ENCODE measurements around the gene USP32. TPM values are rescaled to one million over a fixed set of nuclear protein-coding genes. Genes with fewer than 3 reads are reported as not detected.

USP32 gene
- polyA plus RNA-seq, 3 donors: 10.1 to 26.6 (median 16.6) TPM

DNA sequence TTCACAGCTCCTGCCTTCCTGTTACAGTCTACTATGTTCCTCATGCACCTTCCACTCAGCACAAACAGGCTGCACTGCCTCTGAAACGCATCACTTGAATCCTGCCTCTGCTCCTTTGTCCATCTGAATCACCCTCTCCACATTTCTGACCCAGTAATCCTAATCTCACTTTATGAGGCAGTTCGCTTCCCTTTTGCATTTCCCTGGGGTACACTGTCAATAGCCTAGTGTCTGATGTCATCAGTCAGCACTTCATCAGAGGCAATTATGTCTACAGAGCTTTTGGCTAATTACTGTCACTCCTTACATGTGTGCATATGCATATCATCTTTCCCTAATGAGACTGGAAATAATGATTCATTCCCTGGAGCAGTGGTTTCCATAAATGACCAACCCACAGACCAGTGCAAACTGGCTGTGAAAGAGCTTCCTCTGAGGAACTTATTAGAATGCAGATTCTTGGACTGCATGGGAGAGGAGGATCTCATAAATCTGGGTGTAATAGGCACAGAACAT is 218.6 kb downstream of the USP32 start:
- Histone ChIP-seq H4K20me1 (ENCODE audit: insufficient read depth, low read length) (no peaks in the 10 kb centered on the region), H3K4me2 (replicated peaks; ENCODE audit: extremely low read depth, low read length, poor library complexity, severe bottlenecking) (no peak overlapping the region), H3K4me1 (ENCODE audit: control insufficient read depth in 1 of 2, insufficient read depth in 2 of 2, low read length in 2 of 2) (peaks cover 12 to 16% of the 10 kb centered on the region in 2 donors), H3K79me2 (ENCODE audit: insufficient read depth, low read length) (no peaks in the 10 kb centered on the region), H3K27me3 (ENCODE audit: control insufficient read depth in 2 of 2, insufficient read depth in 2 of 2, low read length in 2 of 2) (no peaks in the 10 kb centered on the region), H2AFZ (ENCODE audit: insufficient read depth, low read depth, low read length, poor library complexity, severe bottlenecking) (no peak overlapping the region), H3K36me3 (replicated peaks in 1 of 2; ENCODE audit: control insufficient read depth in 1 of 2, insufficient read depth in 2 of 2, low read length in 2 of 2) (peaks cover 14 to 23% of the 10 kb centered on the region in 2 donors), H3K4me3 (replicated peaks in 1 of 3; ENCODE audit: low read depth in 2 of 3, low read length in 3 of 3) (no peak overlapping the region), H3K9me3 (replicated peaks in 1 of 2; ENCODE audit: control insufficient read depth in 1 of 2, insufficient read depth in 1 of 2, low read length in 2 of 2) (no peaks in the 10 kb centered on the region), H3K9ac (ENCODE audit: insufficient read depth, low read length, poor library complexity, severe bottlenecking) (no peak overlapping the region), H3K27ac (ENCODE audit: low read depth in 1 of 2, low read length in 2 of 2) (no peak overlapping the region)
- peaks cover 19 to 24% of the 10 kb centered on the region in 2 donors for H3K36me3 Mint-ChIP-seq
- no peak for DNase-seq
- no peak overlapping the region for H3K4me3 Mint-ChIP-seq
- no peak overlapping the region for H3K27ac Mint-ChIP-seq
- intact Hi-C loops (cut with micrococcal nuclease): no loop called here
- H3K27me3 Mint-ChIP-seq (ENCODE audit: low read depth in 3 of 3): no peaks in the 10 kb centered on the region
- peaks cover 0 to 7% (median 0%) of the 10 kb centered on the region in 7 donors for H3K9me3 Mint-ChIP-seq
- TF ChIP-seq, protein P1, sequence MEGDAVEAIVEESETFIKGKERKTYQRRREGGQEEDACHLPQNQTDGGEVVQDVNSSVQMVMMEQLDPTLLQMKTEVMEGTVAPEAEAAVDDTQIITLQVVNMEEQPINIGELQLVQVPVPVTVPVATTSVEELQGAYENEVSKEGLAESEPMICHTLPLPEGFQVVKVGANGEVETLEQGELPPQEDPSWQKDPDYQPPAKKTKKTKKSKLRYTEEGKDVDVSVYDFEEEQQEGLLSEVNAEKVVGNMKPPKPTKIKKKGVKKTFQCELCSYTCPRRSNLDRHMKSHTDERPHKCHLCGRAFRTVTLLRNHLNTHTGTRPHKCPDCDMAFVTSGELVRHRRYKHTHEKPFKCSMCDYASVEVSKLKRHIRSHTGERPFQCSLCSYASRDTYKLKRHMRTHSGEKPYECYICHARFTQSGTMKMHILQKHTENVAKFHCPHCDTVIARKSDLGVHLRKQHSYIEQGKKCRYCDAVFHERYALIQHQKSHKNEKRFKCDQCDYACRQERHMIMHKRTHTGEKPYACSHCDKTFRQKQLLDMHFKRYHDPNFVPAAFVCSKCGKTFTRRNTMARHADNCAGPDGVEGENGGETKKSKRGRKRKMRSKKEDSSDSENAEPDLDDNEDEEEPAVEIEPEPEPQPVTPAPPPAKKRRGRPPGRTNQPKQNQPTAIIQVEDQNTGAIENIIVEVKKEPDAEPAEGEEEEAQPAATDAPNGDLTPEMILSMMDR (IDR thresholded peaks at IDR 0.05): no peak
- H3K4me1 Mint-ChIP-seq: peaks cover 21% of the 10 kb centered on the region
- WGBS (ENCODE audit: insufficient coverage): 89% methylated on average over 2 of the region's 2 CpGs

DNA sequence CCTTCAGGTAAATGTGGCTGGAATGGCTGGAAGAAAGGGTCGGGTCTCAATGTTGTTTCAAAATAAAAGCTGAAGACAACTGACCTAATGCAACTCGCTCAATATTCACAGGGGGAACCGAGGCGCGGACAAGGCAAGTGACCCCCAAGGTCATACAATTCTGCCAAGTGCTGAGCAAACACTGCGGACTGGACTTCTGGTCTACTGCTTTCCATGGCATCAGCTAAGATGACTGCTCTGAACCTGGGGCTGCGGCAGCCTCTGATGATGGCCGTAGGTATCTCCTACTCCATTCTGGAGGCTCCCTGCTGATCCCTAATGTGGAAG is 220.2 kb downstream of the USP32 start:
- no peaks in the 10 kb centered on the region for H4K20me1 ChIP-seq (ENCODE audit: insufficient read depth, low read length)
- peaks cover 12 to 16% of the 10 kb centered on the region in 2 donors for H3K4me1 ChIP-seq (ENCODE audit: control insufficient read depth in 1 of 2, insufficient read depth in 2 of 2, low read length in 2 of 2)
- H3K4me2 ChIP-seq (replicated peaks; ENCODE audit: extremely low read depth, low read length, poor library complexity, severe bottlenecking): no peak overlapping the region
- H3K79me2 ChIP-seq (ENCODE audit: insufficient read depth, low read length): no peaks in the 10 kb centered on the region
- H3K4me3 Mint-ChIP-seq: no peak overlapping the region
- intact Hi-C loops (cut with micrococcal nuclease): no loop called here
- peaks cover 25% of the 10 kb centered on the region for H3K4me1 Mint-ChIP-seq
- WGBS (ENCODE audit: insufficient coverage): 96% methylated on average over 7 of the region's 8 CpGs
- no peak overlapping the region for H3K27ac ChIP-seq (ENCODE audit: low read depth in 1 of 2, low read length in 2 of 2)
- H2AFZ ChIP-seq (ENCODE audit: insufficient read depth, low read depth, low read length, poor library complexity, severe bottlenecking): no peak overlapping the region
- no peak overlapping the region for H3K4me3 ChIP-seq (replicated peaks in 1 of 3; ENCODE audit: low read depth in 2 of 3, low read length in 3 of 3)
- H3K9me3 ChIP-seq (replicated peaks in 1 of 2; ENCODE audit: control insufficient read depth in 1 of 2, insufficient read depth in 1 of 2, low read length in 2 of 2): no peaks in the 10 kb centered on the region
- no peak for DNase-seq
- H3K36me3 Mint-ChIP-seq: peaks cover 8 to 15% of the 10 kb centered on the region in 2 donors
- H3K27me3 Mint-ChIP-seq (ENCODE audit: low read depth in 3 of 3): no peaks in the 10 kb centered on the region
- H3K27me3 ChIP-seq (ENCODE audit: control insufficient read depth in 2 of 2, insufficient read depth in 2 of 2, low read length in 2 of 2): no peaks in the 10 kb centered on the region
- no peak overlapping the region for H3K9ac ChIP-seq (ENCODE audit: insufficient read depth, low read length, poor library complexity, severe bottlenecking)
- peaks cover 0 to 7% (median 0%) of the 10 kb centered on the region in 7 donors for H3K9me3 Mint-ChIP-seq
- peak overlapping the region in 2 of 7 donors; percentile 32 to 41 for H3K27ac Mint-ChIP-seq
- peaks cover 2 to 11% of the 10 kb centered on the region in 2 donors for H3K36me3 ChIP-seq (replicated peaks in 1 of 2; ENCODE audit: control insufficient read depth in 1 of 2, insufficient read depth in 2 of 2, low read length in 2 of 2)
- TF ChIP-seq, protein P1 (IDR thresholded peaks at IDR 0.05): no peak

Measured in CD14-positive monocyte (primary cell).